Caco-2 (cell line): ENCODE measurements around the gene SP6. TPM values are rescaled to one million over a fixed set of nuclear protein-coding genes. Genes with fewer than 3 reads are reported as not detected.

ENCODE experiments used
- BruUV-seq: library from RNA; stranded (reverse); fragments of 400-500 nt; replicated peaks from 2 replicates; lab custom pipeline; 2021; lab: Mats Ljungman, UMichigan
- CTCF ChIA-PET: fragments of 300-600 bp; sonication (Branson Sonifier 250); formaldehyde crosslinking; loops from one replicate; lab custom pipeline; 2022; ENCODE audit warnings: antibody characterized with exemption; lab: Charles Lee
- POLR2A ChIA-PET: fragments of 300-600 bp; sonication (Branson Sonifier 250); formaldehyde crosslinking; loops from one replicate; lab custom pipeline; 2022; ENCODE audit warnings: antibody characterized with exemption; lab: Charles Lee
- DNase-seq, 2 experiments: peaks; one replicate each; pipeline versions ENCODE4 v3.0.0 to v3.0.0-alpha.2; 2020 to 2022
- H3K27me3 ChIP-seq: replicated peaks from 2 replicates; pipeline ENCODE4 v1.6.0; 2011; ENCODE audit warnings: low read length; ENCODE audit not compliant: control insufficient read depth, insufficient read depth
- H3K36me3 ChIP-seq: 2 replicates; pipeline ENCODE4 v1.5.1; 2011; ENCODE audit warnings: low read length; ENCODE audit not compliant: control insufficient read depth, insufficient read depth
- H3K4me1 ChIP-seq: fragments of 250-450 bp; sonication (Bioruptor Pico); 2 replicates; pipeline ENCODE4 v1.5.1; 2020; ENCODE audit warnings: mild to moderate bottlenecking
- H3K4me3 ChIP-seq: 2 replicates; pipeline ENCODE4 v1.5.1; 2011; ENCODE audit warnings: low read depth, mild to moderate bottlenecking, control low read depth, low read length
- H3K9me3 ChIP-seq: fragments of 250-450 bp; sonication (Bioruptor Pico); 2 replicates; pipeline ENCODE4 v1.5.1; 2020; ENCODE audit warnings: mild to moderate bottlenecking, moderate library complexity
- H3K27ac Mint-ChIP-seq: one replicate; pipeline ENCODE4 v1.8.0; 2022; ENCODE audit warnings: mixed read lengths; ENCODE audit not compliant: unreplicated experiment
- H3K27me3 Mint-ChIP-seq: one replicate; pipeline ENCODE4 v1.8.0; 2022; ENCODE audit warnings: mixed read lengths; ENCODE audit not compliant: insufficient read depth, unreplicated experiment
- H3K36me3 Mint-ChIP-seq: one replicate; pipeline ENCODE4 v1.8.0; 2022; ENCODE audit warnings: mild to moderate bottlenecking, mixed read lengths; ENCODE audit not compliant: insufficient read depth, unreplicated experiment
- H3K4me1 Mint-ChIP-seq: one replicate; pipeline ENCODE4 v1.8.0; 2022; ENCODE audit warnings: low read depth, mixed read lengths; ENCODE audit not compliant: unreplicated experiment
- H3K4me3 Mint-ChIP-seq: one replicate; pipeline ENCODE4 v1.8.0; 2022; ENCODE audit warnings: mild to moderate bottlenecking, moderate library complexity, mixed read lengths; ENCODE audit not compliant: unreplicated experiment
- H3K9me3 Mint-ChIP-seq: one replicate; pipeline ENCODE4 v1.8.0; 2022; ENCODE audit warnings: mixed read lengths; ENCODE audit not compliant: unreplicated experiment
- CTCF ChIP-seq, 2 experiments: fragments of 200-600 bp in 1 of 2; IDR thresholded peaks; 1 replicate in 1 of 2; 2 replicates in 1 of 2; pipeline versions ENCODE4 v1.5.1 to v1.8.0; 2011 to 2022; ENCODE audit warnings: antibody characterized with exemption in 1 of 2, control low read depth in 1 of 2, inconsistent platforms in 1 of 2, low read depth in 1 of 2, low read length in 1 of 2, mild to moderate bottlenecking in 1 of 2, moderate library complexity in 1 of 2; ENCODE audit not compliant: insufficient read depth in 1 of 2, severe bottlenecking in 1 of 2, unreplicated experiment in 1 of 2
- intact Hi-C: fragments of 100-400 bp; cut with micrococcal nuclease; formaldehyde crosslinking; loops from one replicate; pipeline ENCODE4 v1.10.0; 2022; ENCODE audit not compliant: unreplicated experiment
- total RNA-seq: library from RNA; stranded (reverse); gene quantifications from 2 replicates; pipeline ENCODE4 v1.2.3, GENCODE V29; 2022

SP6 gene
- total RNA-seq, 1 experiment from 2014 or later: 25.0 TPM

- intact Hi-C loops: no loop called here
- H3K4me3 ChIP-seq: no peak overlapping the region
- H3K36me3 ChIP-seq: no peaks in the 10 kb centered on the region
- no TSS peak for BruUV-seq
- Mint-ChIP-seq H3K27ac (no peak overlapping the region), H3K9me3 (no peaks in the 10 kb centered on the region), H3K27me3 (peaks cover 12% of the 10 kb centered on the region), H3K4me1 (peaks cover 6% of the 10 kb centered on the region), H3K4me3 (no peak overlapping the region), H3K36me3 (peaks cover 3% of the 10 kb centered on the region)
- H3K27me3 ChIP-seq: no peaks in the 10 kb centered on the region
- DNase-seq: no peak
- POLR2A ChIA-PET: interaction anchor here (0.6 kb wide), 1 partner anchor 25 kb away, joined by 3 read pairs; no protein-coding TSS in a partner anchor
- no peak for TF ChIP-seq CTCF (IDR thresholded peaks at IDR 0.05; ENCODE audit: insufficient read depth in 1 of 2, low read depth in 1 of 2, low read length in 1 of 2, severe bottlenecking in 1 of 2, unreplicated experiment in 1 of 2)
- CTCF ChIA-PET: interaction anchor here (0.6 to 1.2 kb wide), 5 partner anchors 15 to 91 kb away, joined by 3 to 6 read pairs (median 4); partner anchors contain the start of gene SCRN2
- H3K9me3 ChIP-seq: no peaks in the 10 kb centered on the region
- H3K4me1 ChIP-seq: peaks cover 4% of the 10 kb centered on the region
Observed at GRCh38 chr17:47855737-47856136, 4.8 kb upstream of the SP6 start.

- no TSS peak for BruUV-seq
- H3K4me3 Mint-ChIP-seq: no peak overlapping the region
- no peaks in the 10 kb centered on the region for H3K9me3 ChIP-seq
- H3K27ac Mint-ChIP-seq: no peak overlapping the region
- peaks cover 12% of the 10 kb centered on the region for H3K27me3 Mint-ChIP-seq
- H3K36me3 Mint-ChIP-seq: peaks cover 17% of the 10 kb centered on the region
- no peak for TF ChIP-seq CTCF (IDR thresholded peaks at IDR 0.05; ENCODE audit: insufficient read depth in 1 of 2, low read depth in 1 of 2, low read length in 1 of 2, severe bottlenecking in 1 of 2, unreplicated experiment in 1 of 2)
- no peak overlapping the region for H3K4me3 ChIP-seq
- peaks cover 12% of the 10 kb centered on the region for H3K4me1 ChIP-seq
- POLR2A ChIA-PET: no interaction called here
- DNase-seq: no peak
- intact Hi-C loops: no loop called here
- no peaks in the 10 kb centered on the region for H3K36me3 ChIP-seq
- H3K9me3 Mint-ChIP-seq: no peaks in the 10 kb centered on the region
- no peaks in the 10 kb centered on the region for H3K27me3 ChIP-seq
- peaks cover 23% of the 10 kb centered on the region for H3K4me1 Mint-ChIP-seq
- CTCF ChIA-PET: interaction anchor here (1.0 to 1.4 kb wide), 2 partner anchors 11 to 36 kb away, joined by 3 to 5 read pairs; no protein-coding TSS in a partner anchor
Observed at GRCh38 chr17:47853616-47854015, 2.7 kb upstream of the SP6 start.

- intact Hi-C loops: no loop called here
- Mint-ChIP-seq H3K27me3 (peaks cover 12% of the 10 kb centered on the region), H3K4me3 (peak overlapping the region; percentile 90), H3K27ac (no peak overlapping the region), H3K36me3 (peaks cover 17% of the 10 kb centered on the region), H3K4me1 (peaks cover 23% of the 10 kb centered on the region), H3K9me3 (no peaks in the 10 kb centered on the region)
- no TSS peak for BruUV-seq
- ChIA-PET POLR2A (interaction anchor here (0.7 to 2.9 kb wide), 2 partner anchors 31 to 33 kb away, joined by 9 to 25 read pairs; no protein-coding TSS in a partner anchor), CTCF (interaction anchor here (0.6 to 14.0 kb wide), 7 partner anchors 10 to 62 kb away, joined by 3 to 904 read pairs (median 5); partner anchors contain the start of genes SCRN2 and SP2)
- no peak for DNase-seq
- TF ChIP-seq CTCF (IDR thresholded peaks at IDR 0.05; ENCODE audit: insufficient read depth in 1 of 2, low read depth in 1 of 2, low read length in 1 of 2, severe bottlenecking in 1 of 2, unreplicated experiment in 1 of 2): no peak
- no peaks in the 10 kb centered on the region for H3K9me3 ChIP-seq
- peaks cover 12% of the 10 kb centered on the region for H3K4me1 ChIP-seq
- H3K27me3 ChIP-seq: no peaks in the 10 kb centered on the region
- no peaks in the 10 kb centered on the region for H3K36me3 ChIP-seq
- no peak overlapping the region for H3K4me3 ChIP-seq
Observed at GRCh38 chr17:47852113-47852949, 1.4 kb upstream of the SP6 start.
